Liver (tissue), 9 donors: ENCODE data around the gene DPP6. TPM values are rescaled to one million over a fixed set of nuclear protein-coding genes. Genes with fewer than 3 reads are reported as not detected.

Experiments used
- DNase-seq: peaks from one replicate; pipeline ENCODE4 v3.0.0-alpha.2; 2017; ENCODE audit warnings: low spot score
- H3K27ac ChIP-seq, 2 donors: one replicate each; pipeline ENCODE4 v1.7.0; 2013; ENCODE audit warnings: inconsistent platforms in 2 of 2, low read length in 2 of 2, control low read depth in 1 of 2, low read depth in 1 of 2, mild to moderate bottlenecking in 1 of 2
- H3K27me3 ChIP-seq, 4 donors: one replicate each; pipeline versions ENCODE4 v1.6.1 to v1.7.0; 2013; ENCODE audit warnings: low read length in 3 of 4, inconsistent platforms in 1 of 4, mild to moderate bottlenecking in 1 of 4, moderate library complexity in 1 of 4; ENCODE audit not compliant: control insufficient read depth in 4 of 4, insufficient read depth in 4 of 4
- H3K36me3 ChIP-seq, 4 donors: one replicate each; pipeline versions ENCODE4 v1.6.1 to v1.7.0; 2013; ENCODE audit warnings: low read length in 3 of 4, mild to moderate bottlenecking in 3 of 4, low read depth in 1 of 4, moderate library complexity in 1 of 4; ENCODE audit not compliant: control insufficient read depth in 4 of 4, insufficient read depth in 3 of 4
- H3K4me1 ChIP-seq, 4 donors: one replicate each; pipeline versions ENCODE4 v1.6.1 to v1.7.0; 2013; ENCODE audit warnings: low read length in 3 of 4, mild to moderate bottlenecking in 3 of 4, moderate library complexity in 1 of 4; ENCODE audit not compliant: control insufficient read depth in 4 of 4, insufficient read depth in 4 of 4
- H3K4me3 ChIP-seq, 3 donors: one replicate each; pipeline versions ENCODE4 v1.6.1 to v1.7.0; 2013; ENCODE audit warnings: low read length in 3 of 3, control low read depth in 1 of 3, low read depth in 1 of 3, mild to moderate bottlenecking in 1 of 3
- H3K9ac ChIP-seq, 2 donors: one replicate each; pipeline ENCODE4 v1.7.0; 2013; ENCODE audit warnings: low read length in 2 of 2, mild to moderate bottlenecking in 2 of 2, moderate library complexity in 2 of 2, control low read depth in 1 of 2, low read depth in 1 of 2
- H3K9me3 ChIP-seq, 4 donors: one replicate each; pipeline versions ENCODE4 v1.6.1 to v1.7.0; 2013; ENCODE audit warnings: low read length in 3 of 4; ENCODE audit not compliant: control insufficient read depth in 4 of 4
- ATF3 ChIP-seq: IDR thresholded peaks from 2 replicates; pipeline ENCODE4 v1.6.1; 2016; ENCODE audit warnings: antibody characterized with exemption
- EGR1 ChIP-seq, 2 donors: IDR thresholded peaks; 2 replicates each; pipeline ENCODE4 v1.6.1; 2016 to 2018; ENCODE audit warnings: antibody characterized with exemption in 2 of 2, low read depth in 2 of 2
- FOXA1 ChIP-seq: IDR thresholded peaks from 2 replicates; pipeline ENCODE4 v1.6.1; 2016; ENCODE audit warnings: antibody characterized with exemption
- FOXA2 ChIP-seq: IDR thresholded peaks from 2 replicates; pipeline ENCODE4 v1.6.1; 2016; ENCODE audit warnings: antibody characterized with exemption
- GABPA ChIP-seq, 2 donors: IDR thresholded peaks in 1 of 2; conservative IDR thresholded peaks in 1 of 2; 2 replicates each; pipeline ENCODE4 v1.6.1; 2016; ENCODE audit warnings: antibody characterized with exemption in 2 of 2, mild to moderate bottlenecking in 1 of 2, moderate library complexity in 1 of 2
- HNF4A ChIP-seq, 2 donors: conservative IDR thresholded peaks; 2 replicates each; pipeline ENCODE4 v1.6.1; 2016; ENCODE audit warnings: antibody characterized with exemption in 2 of 2, mild to moderate bottlenecking in 2 of 2
- HNF4G ChIP-seq: IDR thresholded peaks from 2 replicates; pipeline ENCODE4 v1.6.1; 2016; ENCODE audit warnings: antibody characterized with exemption
- JUND ChIP-seq, 2 donors: IDR thresholded peaks; 2 replicates each; pipeline ENCODE4 v1.6.1; 2016; ENCODE audit warnings: antibody characterized with exemption in 2 of 2
- NR2F2 ChIP-seq: IDR thresholded peaks from 2 replicates; pipeline ENCODE4 v1.6.1; 2016; ENCODE audit warnings: antibody characterized with exemption
- RAD21 ChIP-seq, 2 donors: IDR thresholded peaks; 2 replicates each; pipeline ENCODE4 v1.6.1; 2016; ENCODE audit warnings: antibody characterized with exemption in 2 of 2, mild to moderate bottlenecking in 2 of 2
- REST ChIP-seq: IDR thresholded peaks from 2 replicates; pipeline ENCODE4 v1.6.1; 2016; ENCODE audit warnings: antibody characterized with exemption, mild to moderate bottlenecking
- RXRA ChIP-seq, 2 donors: IDR thresholded peaks; 2 replicates each; pipeline ENCODE4 v1.6.1; 2017 to 2018; ENCODE audit warnings: antibody characterized with exemption in 2 of 2, mild to moderate bottlenecking in 1 of 2
- TAF1 ChIP-seq: conservative IDR thresholded peaks from 2 replicates; pipeline ENCODE4 v1.6.1; 2016; ENCODE audit warnings: antibody characterized with exemption, mild to moderate bottlenecking
- YY1 ChIP-seq: IDR thresholded peaks from 2 replicates; pipeline ENCODE4 v1.6.1; 2016; ENCODE audit warnings: antibody characterized with exemption, mild to moderate bottlenecking
- ZBTB33 ChIP-seq: IDR thresholded peaks from 2 replicates; pipeline ENCODE4 v1.6.1; 2016; ENCODE audit warnings: antibody characterized with exemption
- WGBS: extraction: QIAGEN DNeasy Blood & Tissue Kit; methylation state at CpG from one replicate; pipeline ENCODE4 v1.1.7; 2013; 5-methylcytosine and 5-hydroxymethylcytosine counted together
- polyA plus RNA-seq, 2 donors: library from polyadenylated mRNA; stranded (reverse) in 1 of 2; unstranded in 1 of 2; fragments of 200-250 nt in 1 of 2; fragments of >200 nt in 1 of 2; fragmentation: Nextera tagmentation in 1 of 2; extraction: Ambion mirVana in 1 of 2; gene quantifications; one replicate each; pipeline versions ENCODE4 v1.2.1 to v1.2.3, GENCODE V29; 2013 to 2015
- total RNA-seq, 2 donors: library from RNA; depleted of rRNA; stranded (reverse); fragments of >200 nt; gene quantifications; one replicate each; pipeline ENCODE4 v1.2.3, GENCODE V29; 2014
- TF ChIP-seq, protein P1 (sequence below): fragments of 150-350 bp; IDR thresholded peaks from 2 replicates; pipeline ENCODE4 v1.5.1; 2017; ENCODE audit warnings: improper control_type of control experiment, low read depth, low read length; ENCODE audit not compliant: missing input control
- TF ChIP-seq, protein P2 (sequence below): IDR thresholded peaks from 2 replicates; pipeline ENCODE4 v1.6.1; 2016; ENCODE audit warnings: antibody characterized with exemption
- donor health status: healthy.
- donor health status: healthy.
- donor health status: healthy.
- donor health status: healthy.
- donor health status: healthy.

DPP6 gene
- total and polyA plus RNA-seq, 4 donors, result 0.01 TPM; not detected in 3

DNA sequence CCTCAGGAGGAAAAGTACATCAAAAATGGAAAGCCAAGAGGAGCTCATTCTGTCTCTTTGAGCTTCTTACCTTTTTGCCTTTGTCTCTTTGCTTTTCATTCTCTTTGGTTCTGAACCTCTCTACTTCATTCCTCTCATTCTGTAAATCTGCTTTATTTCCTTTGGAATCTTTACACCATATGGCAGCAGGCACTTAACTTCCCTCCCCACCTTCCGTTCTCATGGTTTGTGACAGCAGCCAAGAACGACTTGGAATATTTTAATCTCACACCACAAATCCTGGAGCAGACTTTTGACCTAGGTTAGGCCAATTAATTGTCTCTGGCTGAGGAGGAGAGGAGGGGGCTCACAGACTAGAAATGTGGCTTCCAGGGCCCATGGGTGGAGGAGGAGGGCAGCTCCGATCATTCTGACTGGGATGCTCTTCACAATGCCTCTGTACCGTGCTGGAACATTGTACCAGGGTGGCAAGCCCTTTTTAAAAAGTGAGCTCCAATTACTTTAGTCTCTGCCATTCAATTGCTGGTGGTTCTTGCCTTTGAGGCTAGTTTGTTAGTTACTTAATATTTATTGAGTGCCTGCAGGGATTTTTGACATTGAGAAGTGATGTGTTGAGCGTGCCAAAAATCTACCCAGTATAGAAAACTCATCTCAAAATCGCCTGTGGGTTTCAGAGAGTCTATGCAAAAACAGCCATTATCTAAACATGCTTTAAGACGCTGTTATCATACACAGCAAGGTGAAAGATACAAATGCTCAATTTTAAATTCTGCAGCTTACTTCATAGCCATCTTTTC lies 386.6 kb downstream of the DPP6 start:
- H3K27ac ChIP-seq, result no peak overlapping the region
- H3K4me3 ChIP-seq, result no peak overlapping the region
- DNase-seq, result no peak
- no peaks in the 10 kb centered on the region for H3K36me3 ChIP-seq
- H3K4me1 ChIP-seq, result no peaks in the 10 kb centered on the region
- 72% methylated on average over 7 of the region's 7 CpGs for WGBS
- peaks cover 0 to 2% (median 0%) of the 10 kb centered on the region in 4 donors for H3K9me3 ChIP-seq
- no peak for TF ChIP-seq JUND (IDR thresholded peaks at IDR 0.05)
- TF ChIP-seq ATF3, result no peak
- no peak for TF ChIP-seq EGR1 (IDR thresholded peaks at IDR 0.05; ENCODE audit: low read depth in 2 of 2)
- no peak for TF ChIP-seq YY1
- no peak for TF ChIP-seq HNF4A (conservative IDR thresholded peaks at IDR 0.05)
- no peak for TF ChIP-seq FOXA2
- TF ChIP-seq RAD21 (IDR thresholded peaks at IDR 0.05), result no peak
- no peak for TF ChIP-seq RXRA (IDR thresholded peaks at IDR 0.05)
- TF ChIP-seq HNF4G, result no peak
- no peak for TF ChIP-seq FOXA1
- TF ChIP-seq ZBTB33, result no peak
- TF ChIP-seq, protein P1, sequence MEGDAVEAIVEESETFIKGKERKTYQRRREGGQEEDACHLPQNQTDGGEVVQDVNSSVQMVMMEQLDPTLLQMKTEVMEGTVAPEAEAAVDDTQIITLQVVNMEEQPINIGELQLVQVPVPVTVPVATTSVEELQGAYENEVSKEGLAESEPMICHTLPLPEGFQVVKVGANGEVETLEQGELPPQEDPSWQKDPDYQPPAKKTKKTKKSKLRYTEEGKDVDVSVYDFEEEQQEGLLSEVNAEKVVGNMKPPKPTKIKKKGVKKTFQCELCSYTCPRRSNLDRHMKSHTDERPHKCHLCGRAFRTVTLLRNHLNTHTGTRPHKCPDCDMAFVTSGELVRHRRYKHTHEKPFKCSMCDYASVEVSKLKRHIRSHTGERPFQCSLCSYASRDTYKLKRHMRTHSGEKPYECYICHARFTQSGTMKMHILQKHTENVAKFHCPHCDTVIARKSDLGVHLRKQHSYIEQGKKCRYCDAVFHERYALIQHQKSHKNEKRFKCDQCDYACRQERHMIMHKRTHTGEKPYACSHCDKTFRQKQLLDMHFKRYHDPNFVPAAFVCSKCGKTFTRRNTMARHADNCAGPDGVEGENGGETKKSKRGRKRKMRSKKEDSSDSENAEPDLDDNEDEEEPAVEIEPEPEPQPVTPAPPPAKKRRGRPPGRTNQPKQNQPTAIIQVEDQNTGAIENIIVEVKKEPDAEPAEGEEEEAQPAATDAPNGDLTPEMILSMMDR, result no peak
- TF ChIP-seq, protein P2, sequence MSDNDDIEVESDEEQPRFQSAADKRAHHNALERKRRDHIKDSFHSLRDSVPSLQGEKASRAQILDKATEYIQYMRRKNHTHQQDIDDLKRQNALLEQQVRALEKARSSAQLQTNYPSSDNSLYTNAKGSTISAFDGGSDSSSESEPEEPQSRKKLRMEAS, result no peak
- TF ChIP-seq TAF1, result no peak
- TF ChIP-seq NR2F2, result no peak
- no peak for TF ChIP-seq REST
- no peak for TF ChIP-seq GABPA (IDR thresholded peaks at IDR 0.05 in 1 of 2, conservative IDR thresholded peaks at IDR 0.05 in 1 of 2)
- peaks cover 0 to 3% (median 0%) of the 10 kb centered on the region in 4 donors for H3K27me3 ChIP-seq
- no peak overlapping the region for H3K9ac ChIP-seq
